HTERT RPE-1 (cell line): Measurements from ENCODE around the gene REG3G.

ENCODE experiments used
- in situ Hi-C: fragments of 300-500 bp; cut with MboI; formaldehyde crosslinking; loops from 4 replicates; pipeline ENCODE4 v1.14.3; 2020; ENCODE audit warnings: low sequenced_read_pairs

REG3G gene

GRCh38 chr2:79025421-79025820 lies at the start of gene REG3G:
Gene REG3G (plus strand): TSS chr2:79025702. CDS start chr2:79026094, 392 bp downstream.
- in situ Hi-C loops, result no loop called here

DNA sequence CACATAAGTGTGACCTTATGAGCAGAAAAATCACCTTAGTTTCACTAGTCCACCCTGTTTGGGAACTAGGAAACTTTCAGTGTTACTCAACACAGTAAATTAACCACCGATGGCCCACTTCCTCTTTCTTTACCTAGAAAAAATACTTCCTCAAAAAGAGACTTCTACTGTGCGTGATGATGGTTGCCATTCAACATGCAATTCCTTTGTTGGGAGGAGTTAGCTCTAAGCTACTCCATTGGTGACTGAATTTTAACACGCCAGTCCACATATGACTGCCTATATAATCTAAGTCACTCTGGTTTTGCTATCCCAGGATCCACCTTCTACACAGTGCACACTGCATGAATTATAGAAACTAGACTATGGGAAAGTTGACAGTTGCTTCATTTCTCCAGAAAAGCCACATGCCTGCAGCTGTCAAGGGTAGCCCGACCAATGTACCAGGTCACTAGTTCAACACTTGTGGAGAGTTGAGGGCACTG lies 47.8 kb upstream of the REG3G start:
- in situ Hi-C loops, result no loop called here

DNA sequence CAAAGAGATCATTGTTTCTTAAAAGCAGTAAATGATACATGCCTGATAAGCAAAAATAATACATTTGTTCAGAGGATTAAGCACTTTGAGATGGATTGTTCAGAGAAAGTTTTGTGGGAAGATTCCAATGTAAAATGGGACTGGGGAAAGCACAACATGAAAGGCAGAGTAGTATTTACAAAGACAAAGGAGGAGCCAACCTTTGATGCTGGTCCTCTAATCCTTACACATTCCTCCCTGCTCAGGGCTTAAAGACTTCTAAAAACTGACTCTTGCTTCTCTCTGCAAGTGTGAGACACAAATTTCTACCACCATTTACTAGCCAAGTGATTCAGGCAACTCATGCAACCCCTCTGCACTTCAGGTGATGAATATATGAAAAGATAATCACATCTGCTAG lies 47.2 kb upstream of the REG3G start:
- in situ Hi-C loops, result no loop called here

DNA sequence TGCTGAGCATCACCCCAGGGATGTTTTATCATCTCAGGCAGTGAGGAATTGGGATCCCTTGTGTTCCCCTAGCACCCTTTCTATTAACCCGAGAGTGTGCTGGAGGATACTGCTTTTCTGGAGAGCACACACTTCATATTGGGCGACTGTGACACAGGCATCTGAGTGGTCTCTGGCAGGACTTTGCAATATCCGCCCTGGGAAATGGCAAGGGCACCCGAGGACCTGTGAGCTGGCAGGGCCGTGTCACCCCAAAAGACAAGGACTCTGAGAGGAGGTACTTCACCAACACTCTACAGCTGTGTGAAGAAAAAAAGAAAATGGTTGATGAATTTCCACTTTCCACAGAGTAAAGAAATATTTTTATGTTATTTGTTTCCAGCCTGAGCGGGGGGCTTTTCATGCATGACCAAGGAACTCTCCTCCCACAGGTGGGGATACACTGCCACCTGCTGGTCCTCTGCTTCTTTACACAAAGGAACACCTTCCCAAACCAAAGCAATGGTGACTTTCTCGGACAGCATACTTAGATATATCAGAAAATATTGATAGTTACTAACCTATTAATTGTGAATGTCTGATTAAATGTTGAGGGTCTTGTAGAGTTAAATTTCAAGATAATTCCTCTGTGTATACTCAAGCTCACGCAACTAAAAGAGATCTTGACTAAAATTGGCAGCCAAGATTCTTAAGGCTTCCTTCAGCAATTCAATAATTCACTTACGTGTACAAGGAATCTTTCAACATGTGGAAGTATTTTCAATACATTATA lies 45.9 kb upstream of the REG3G start:
- in situ Hi-C loops, result no loop called here

DNA sequence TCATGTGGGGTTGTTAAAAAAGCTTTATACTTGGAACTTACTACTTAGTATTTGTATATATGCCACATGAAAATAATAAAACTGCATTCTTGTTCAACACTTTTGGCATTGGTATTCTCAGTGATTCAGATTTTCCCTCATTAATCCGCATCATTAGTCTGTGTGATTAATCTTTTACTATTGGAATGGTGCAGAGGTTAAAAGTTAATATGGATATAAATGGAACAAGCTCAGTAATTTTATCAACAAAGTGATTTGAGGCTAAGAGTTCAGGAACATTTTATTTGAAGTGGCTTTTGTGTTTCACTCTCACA lies 45.4 kb upstream of the REG3G start:
- in situ Hi-C loops, result no loop called here

GRCh38 chr2:78980871-78981270 lies 44.6 kb upstream of the REG3G start:
- in situ Hi-C loops, result no loop called here

GRCh38 chr2:78982638-78983330 lies 42.7 kb upstream of the REG3G start:
- in situ Hi-C loops, result no loop called here

GRCh38 chr2:78984386-78984785 lies 41.1 kb upstream of the REG3G start:
- in situ Hi-C loops, result no loop called here

DNA sequence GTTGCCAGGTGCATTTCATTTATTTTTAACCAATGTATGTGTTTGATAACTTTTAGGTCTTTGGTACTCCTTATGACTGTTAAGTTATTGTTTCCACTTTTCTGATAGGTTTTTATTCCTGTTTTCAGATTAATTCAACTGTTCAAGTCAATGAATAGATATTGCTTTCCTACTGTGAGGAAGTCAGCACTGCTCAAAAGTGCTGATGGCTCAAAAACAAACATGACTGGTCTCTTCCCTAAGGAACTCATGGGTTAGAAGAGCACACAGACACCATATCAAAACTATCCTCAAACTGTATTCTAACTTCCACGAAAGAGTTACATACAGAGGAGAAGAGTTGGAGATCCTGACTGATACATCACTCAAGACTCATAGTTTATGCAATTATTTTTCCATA lies 39.9 kb upstream of the REG3G start:
- in situ Hi-C loops, result no loop called here

- in situ Hi-C loops, result no loop called here
Observed at GRCh38 chr2:78989051-78989450, 36.5 kb upstream of the REG3G start.

GRCh38 chr2:78992451-78992806 lies 33.1 kb upstream of the REG3G start:
- in situ Hi-C loops, result no loop called here

DNA sequence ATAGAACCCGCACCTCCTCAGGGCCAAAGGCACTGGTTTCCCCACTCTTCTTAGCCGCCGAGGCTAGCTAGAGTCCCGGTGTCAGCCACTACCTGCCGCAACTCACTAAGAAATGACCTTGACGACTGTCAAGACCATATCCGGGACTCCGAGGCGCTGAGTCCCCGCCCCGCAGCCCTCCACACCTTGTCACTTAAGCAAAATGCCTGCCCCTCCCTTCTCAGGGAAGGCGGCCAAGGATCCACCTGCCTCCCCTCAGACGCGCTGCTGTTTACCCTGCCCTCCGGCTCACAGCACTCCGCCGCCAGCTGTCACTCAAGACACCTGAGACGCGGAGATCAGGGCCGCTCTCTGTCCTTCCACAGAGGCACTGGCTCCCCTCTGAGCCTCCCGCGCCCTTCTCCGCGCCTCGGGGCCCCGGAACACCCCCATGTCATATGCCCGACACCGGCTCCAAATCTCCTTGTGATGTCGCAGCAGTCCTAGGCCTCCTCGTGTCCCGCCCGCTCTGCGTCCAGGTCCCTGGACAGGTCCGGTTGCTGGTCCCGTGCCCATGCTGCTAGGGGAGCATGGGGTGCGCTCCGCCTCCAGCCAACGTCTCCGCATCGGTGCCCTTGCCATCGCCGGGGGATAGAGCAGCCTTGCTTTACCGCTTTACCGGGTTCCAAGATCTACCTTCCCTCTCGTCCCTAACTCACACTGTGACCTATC lies 32.5 kb upstream of the REG3G start:
- in situ Hi-C loops, result no loop called here

DNA sequence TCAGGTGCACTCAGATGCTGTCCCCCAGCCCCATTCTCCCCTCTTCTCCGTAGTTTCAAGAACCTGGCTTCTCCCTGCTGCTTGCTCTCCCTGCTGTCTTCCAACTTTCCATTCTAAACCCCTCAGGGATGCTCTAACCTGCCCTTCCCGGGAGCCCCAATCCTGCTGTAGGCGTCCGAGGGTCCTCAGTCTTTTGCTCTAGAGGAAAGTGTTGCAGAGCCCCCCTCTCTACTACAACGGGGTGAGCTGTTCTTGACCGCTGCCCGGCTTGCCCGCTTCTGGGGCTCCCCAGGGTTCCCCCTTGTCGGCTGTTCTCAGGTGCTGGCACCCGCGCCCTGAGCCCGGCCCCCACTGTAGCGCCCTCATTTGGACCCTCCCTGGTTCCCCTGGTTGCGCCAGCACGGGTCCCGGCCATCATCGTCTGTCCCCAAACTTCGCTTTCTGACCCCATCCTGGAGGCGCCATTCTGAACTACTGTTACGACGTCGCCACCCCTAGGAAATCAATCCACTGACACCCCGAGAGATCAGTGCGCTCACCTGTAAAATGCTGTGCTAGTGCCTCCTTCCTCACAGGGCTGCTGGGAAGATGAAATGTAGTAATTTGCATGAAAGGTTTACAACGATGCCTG lies 31.9 kb upstream of the REG3G start:
- in situ Hi-C loops, result no loop called here

- in situ Hi-C loops, result no loop called here
Observed at GRCh38 chr2:78994789-78995188, 30.7 kb upstream of the REG3G start.

DNA sequence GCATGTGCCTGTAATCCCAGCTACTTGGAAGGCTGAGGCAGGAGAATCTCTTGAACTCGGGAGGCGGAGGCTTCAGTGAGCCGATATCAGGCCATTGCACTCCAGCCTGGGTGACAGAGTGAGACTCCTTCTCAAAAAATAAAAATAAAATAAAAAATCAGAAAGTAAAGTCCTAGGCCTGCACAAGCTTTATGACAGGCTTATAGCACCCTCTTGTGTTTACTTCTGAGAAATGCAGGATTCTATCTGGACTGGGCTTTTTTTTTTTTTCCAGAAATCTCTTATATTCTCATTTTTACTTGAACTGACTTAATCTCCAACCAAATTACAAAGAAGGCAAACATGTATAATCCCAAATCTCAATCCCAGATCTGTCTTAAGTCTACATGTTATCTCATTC lies 26.1 kb upstream of the REG3G start:
- in situ Hi-C loops, result no loop called here

DNA sequence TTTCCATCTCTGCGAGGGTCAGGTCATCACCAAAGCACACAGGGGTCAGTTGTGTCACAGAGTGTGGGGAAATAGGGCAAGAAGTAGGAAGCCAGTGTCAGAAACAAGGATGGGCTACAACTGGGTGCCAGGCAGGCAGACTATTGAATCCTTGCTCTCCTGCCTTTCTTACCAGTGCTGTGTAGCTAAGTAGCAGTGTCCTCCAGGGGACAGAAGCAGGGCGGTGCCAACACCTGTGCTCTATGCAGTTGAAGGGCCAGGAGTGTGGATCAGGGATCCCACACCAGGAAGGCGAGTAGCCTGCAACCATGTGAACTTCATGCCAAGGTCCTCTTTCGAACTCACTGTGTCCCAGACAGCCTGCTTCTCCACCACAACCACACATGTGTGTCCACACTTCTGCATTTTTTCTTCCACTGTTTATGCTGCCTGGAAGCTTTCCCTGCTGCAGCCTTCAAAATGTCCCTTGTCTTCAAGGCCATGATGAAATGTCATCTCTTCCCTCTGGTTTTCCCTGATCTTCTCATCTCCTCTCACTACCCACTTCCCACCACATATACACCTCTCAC lies 25.4 kb upstream of the REG3G start:
- in situ Hi-C loops, result no loop called here

DNA sequence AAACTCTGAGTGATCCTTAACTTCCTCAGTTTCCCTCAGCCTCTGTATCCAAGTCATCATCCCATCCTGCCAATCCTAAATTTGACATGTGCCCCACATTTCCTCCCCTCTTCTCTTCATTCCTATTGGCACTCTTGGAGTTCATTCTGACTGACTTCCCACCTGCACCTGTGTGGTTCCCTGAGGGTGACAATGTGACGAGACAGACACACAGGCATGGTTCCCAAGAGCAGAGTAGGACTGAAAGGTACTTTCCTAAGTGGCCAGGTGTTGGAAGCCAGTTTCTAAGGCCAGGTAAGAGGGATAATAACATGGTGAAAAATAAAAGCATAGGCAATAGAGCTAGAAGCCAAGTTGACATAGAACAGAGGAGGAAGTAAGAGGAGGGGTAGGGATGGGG lies 24.2 kb upstream of the REG3G start:
- in situ Hi-C loops, result no loop called here

GRCh38 chr2:79004680-79005079 lies 20.8 kb upstream of the REG3G start:
- in situ Hi-C loops, result no loop called here

GRCh38 chr2:79005216-79005615 lies 20.3 kb upstream of the REG3G start:
- in situ Hi-C loops, result no loop called here

DNA sequence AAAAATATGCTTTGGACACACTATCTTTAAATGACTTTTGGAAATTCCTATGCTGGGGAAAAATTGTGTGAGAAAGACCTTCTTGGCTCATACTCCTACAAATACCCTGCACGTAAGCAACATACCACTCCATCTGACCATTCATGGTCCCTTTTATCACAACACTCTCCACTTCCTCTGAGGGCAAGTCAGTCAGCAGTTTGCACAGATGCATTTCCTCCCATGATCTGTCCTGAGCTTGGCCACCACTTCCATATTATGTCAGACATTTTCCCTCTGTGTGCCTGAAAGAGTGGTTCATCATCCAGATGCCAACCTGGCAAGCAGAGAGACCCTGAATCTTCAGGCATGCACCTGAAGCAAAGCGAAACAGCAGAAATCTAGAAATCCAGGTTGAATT lies 16.1 kb upstream of the REG3G start:
- in situ Hi-C loops, result no loop called here

DNA sequence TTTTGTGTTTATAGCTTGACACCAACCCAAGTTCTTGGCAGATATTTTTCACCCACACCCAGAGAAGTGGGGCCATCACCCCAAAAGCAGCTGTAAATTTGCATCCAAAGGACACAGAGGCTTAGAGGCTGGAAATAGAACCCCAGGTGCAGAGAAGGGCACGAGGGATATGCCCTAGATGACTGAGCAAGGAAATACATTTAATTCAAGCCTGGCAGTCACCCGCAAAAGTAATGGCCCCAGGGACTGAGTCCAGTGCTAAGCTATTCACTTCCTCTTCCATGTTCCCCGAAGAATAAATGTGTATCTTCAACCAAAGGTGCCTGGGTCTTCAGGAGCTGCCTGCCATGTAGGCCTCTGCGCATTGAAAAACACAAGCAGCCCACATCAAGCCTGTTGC lies 14.0 kb upstream of the REG3G start:
- in situ Hi-C loops, result no loop called here
